ENCODE data around the gene DCHS2.

DNA sequence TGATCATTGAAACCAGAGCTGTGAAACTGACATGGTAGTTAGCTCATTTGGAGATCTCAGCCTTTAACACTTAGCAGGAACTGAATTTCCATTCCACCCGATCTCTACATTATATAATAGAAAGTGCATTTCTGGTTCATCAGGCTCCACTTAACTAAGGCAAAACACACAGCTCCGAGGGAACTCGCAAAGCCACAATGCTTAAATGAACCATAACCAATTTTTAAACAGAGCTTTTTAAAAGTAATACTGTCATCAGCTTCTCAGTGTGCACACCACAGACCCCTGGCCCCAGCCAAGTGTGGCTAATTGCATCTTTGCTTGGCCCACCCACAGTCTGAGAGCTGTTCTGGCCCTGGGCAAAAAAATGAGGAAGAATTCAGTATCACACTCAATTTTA lies 66.1 kb downstream of the DCHS2 start:
- TF ChIP-seq POLR2A (IDR thresholded peaks at IDR 0.05; ENCODE audit: low read depth, low read length): no peak
- no peak for TF ChIP-seq POLR2AphosphoS5 (IDR thresholded peaks at IDR 0.05; ENCODE audit: low read length)
- TF ChIP-seq NRF1 (conservative IDR thresholded peaks at IDR 0.05; ENCODE audit: low read depth, low read length): no peak
- TF ChIP-seq RCOR1 (conservative IDR thresholded peaks at IDR 0.05; ENCODE audit: low read depth, low read length): no peak
- no peak for TF ChIP-seq ASH2L (IDR thresholded peaks at IDR 0.05; ENCODE audit: borderline replicate concordance, low read depth)
- TF ChIP-seq RFX5 (IDR thresholded peaks at IDR 0.05; ENCODE audit: low read depth, low read length): no peak
- TF ChIP-seq NFIC (IDR thresholded peaks at IDR 0.05; ENCODE audit: low read depth, low read length): no peak
- no peak for TF ChIP-seq SP1 (IDR thresholded peaks at IDR 0.05; ENCODE audit: low read depth, low read length)
- TF ChIP-seq SRF (IDR thresholded peaks at IDR 0.05; ENCODE audit: low read depth in 2 of 2, low read length in 2 of 2): no peak
- TF ChIP-seq IKZF1 (conservative IDR thresholded peaks at IDR 0.05): peak; percentile 43; the same call in 1 of the 2 replicates
- TF ChIP-seq SMAD1 (IDR thresholded peaks at IDR 0.05; ENCODE audit: low read depth, partially characterized antibody): no peak

Data from GM12878 (cell line).